HUDEP-2 (cell line): ENCODE measurements around the gene ANG.
A peak's percentile ranks its signal among the peaks of the same experiment; 100 is the strongest.
"Not testable (repeated sequence)": the region's sequence is repeated elsewhere in the genome, so short reads cannot be mapped to it uniquely, and the experiment has no call there.

Experiments used
- DNase-seq, 76 experiments: peaks; one replicate each; lab custom pipeline; 2025; ENCODE audit not compliant: unreplicated experiment in 76 of 76; lab: John Stamatoyannopoulos, UW

ANG gene

DNA sequence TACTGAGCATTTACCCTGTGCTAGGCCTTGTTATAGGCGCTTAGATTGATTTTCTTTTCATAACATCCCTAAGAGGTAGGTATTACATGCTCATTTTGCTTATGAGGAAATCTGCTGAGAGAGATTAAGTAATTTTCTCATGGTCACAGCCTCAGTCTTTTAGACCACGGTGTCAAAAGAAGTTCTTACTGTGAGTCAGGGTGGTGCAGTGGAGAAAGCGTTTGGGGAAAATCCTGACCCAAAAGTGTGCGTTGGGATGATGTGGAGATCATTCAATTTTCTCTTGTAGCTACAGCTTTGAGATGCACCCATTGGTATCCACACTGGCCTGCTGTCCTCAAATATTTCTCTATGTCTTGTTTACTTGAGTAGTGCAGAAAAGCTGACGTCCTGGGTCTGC lies 8.2 kb downstream of the ANG start:
- no peak for DNase-seq

DNA sequence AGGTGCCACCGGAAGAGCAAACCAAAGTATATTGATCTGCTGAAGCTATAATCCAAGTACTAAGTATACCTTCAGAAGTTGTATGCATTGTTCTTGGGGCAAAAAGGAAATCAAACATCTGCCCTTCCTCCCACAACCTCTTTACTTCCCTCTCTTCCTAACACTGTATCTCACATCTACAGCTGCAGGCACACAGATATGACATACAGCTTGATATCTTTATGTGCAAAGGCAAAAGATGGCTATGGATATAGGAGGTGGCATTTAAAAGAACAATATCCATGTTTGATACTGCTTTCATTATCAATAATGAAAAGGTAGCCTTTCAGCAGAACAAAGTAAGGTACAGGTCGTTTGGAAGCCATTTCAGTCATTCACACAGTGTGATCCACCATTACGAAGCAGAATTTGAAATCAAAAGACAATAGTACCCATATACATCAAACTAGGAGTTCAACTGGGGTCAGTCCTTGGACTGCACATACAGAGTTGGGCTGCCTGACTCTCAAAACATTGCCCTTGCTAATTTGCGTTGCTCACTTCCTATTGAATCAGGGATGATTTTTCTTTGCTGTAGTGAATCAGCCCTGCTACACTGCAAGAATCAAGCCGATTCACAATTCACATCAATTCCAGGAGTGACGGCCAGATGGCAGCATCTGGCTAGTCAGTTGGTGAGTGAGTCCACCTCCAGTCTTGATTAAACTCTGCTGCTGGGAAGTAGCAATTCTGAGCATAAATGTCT lies 8.9 kb downstream of the ANG start:
- DNase-seq = peak in 71 of 76 experiments; percentile 6 to 86 (median 64)

DNA sequence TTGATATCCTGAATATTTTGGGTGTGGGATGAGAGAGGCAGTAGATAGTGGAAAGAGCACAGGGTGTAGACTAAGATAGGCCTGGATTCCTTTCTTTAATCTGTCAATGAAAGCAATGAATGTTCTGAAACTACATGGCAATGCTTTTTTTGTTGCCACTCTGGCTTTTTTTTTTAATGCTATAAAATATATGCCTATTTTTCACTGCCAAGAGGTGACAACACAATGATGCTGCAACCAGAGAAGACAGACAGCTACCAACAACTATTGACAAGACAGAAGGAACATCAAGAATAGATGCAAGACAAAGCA lies 9.4 kb downstream of the ANG start:
- no peak for DNase-seq

DNA sequence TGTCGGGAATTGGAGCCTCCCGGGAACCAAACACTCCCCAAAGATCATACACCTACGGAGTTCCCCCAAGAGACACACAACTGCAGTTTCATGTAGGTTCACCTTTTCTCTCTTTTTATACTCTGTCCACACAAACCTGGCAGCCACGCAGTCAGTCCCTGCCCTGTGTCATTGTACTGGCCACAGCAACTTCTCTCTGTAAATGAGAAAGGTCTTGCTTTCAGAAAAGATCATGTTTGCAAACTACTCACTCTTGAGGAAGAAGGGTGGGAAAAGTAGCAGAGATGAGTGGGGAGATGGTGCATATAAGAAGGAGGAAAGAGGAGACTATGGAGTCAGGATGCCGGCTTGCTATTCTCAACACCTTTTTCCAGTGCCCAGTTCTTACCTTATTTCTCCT lies 10.4 kb downstream of the ANG start:
- DNase-seq = no peak

DNA sequence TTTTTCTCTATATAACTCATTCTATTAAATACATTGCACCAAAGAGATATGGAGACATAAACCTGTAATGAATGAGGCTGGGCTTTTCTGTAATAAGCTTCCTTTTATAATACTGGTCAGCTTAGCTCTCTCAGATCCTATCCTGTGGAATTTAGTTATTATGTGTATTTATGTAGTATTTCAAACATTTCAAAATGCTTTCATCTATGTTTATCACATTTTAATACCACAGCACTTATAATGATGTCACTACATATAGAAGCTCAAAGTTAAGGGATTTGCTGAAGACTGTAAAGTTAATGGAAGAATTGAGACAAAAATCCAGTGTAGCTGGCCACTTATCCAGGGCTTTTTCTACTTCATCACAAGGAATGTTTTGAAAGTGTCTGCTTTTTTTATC lies 11.4 kb downstream of the ANG start:
- no peak for DNase-seq

DNA sequence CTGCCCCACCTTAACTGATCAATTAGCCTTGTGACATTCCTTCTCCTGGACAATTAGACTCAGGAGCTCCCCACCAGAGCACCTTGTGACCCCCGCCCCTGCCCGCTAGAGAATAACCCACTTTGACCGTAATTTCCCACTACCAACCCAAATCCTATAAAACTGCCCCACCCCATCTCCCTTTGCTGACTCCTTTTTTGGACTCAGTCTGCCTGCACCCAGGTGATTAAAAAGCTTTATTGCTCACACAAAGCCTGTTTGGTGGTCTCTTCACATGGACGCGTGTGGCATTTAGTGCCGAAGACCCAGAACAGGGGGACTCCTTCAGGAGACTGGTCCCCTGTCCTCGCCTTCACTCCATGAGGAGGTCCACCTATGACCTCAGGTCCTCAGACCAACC lies 12.4 kb downstream of the ANG start:
- not testable (repeated sequence) for DNase-seq

DNA sequence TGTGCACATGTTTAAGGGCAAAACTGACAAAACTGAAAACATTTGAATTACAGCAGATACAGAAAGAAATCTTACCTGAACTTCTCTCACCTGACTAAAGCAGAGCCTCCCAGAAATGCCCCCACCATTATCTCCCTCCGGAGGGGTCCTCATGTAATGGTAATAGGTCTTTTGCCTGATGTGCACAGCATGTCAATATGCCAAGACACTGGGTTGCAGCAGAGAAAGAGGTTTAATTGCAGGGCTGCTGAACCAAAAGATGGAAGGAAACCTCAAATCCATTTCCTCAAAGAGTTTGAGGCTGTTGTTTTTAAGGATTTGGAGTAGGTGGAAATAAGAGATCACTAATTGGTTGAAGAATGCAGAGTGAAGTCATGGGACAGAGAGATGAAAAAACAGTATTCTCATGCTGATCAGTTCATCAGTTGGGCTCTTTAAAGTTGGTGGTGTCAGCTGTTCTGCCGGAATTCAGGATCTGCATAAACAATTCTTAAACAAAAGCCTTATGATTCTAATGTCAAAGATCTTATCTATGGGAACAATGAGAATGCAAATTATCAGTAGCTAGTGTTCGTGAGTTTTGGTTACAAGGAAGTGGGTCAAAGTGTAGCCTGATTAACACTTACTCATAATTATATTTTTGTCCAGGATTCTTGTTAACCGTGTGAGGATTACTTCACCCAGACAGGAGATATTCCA lies 18.2 kb downstream of the ANG start:
- DNase-seq = no peak

DNA sequence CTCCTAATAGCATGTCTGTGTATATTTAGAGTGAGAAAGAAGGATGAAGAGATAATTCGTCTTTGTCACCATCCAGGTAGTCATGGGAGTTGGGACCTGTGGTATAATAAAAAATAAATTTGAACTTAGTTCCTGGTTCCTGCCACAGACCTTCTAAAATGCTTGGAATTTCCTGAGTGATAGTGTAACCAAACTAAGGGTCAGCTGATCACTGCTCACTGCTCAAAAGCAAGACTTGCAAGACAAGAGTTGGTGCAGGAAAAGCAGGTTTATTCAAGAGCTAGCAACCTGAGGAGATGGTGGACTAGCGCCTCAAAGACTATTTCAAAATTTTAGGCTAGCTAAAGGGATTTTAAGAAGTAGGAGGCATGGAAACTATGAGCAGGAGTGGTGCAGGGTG lies 19.1 kb downstream of the ANG start:
- DNase-seq = no peak

DNA sequence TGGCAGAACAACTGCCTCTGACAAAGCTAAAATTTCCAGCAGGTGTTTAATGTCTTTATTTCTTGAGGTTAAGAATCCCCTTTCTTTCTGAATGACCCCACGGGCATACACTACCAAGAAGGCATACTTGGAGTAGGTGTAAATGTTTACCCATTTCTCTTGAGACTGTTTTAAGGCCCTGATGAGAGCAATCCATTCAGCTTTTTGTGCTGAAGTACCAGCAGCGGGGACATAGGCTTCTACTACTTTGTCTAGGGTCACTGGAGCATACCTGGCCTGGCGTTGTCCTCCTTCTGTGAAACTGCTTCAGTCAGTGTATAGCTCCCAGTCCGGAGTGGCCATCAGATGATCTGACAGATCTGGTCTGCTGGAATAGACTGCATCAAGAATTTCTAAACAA lies 22.7 kb downstream of the ANG start:
- peak in 9 of 76 experiments; percentile 15 to 61 (median 33) for DNase-seq

DNA sequence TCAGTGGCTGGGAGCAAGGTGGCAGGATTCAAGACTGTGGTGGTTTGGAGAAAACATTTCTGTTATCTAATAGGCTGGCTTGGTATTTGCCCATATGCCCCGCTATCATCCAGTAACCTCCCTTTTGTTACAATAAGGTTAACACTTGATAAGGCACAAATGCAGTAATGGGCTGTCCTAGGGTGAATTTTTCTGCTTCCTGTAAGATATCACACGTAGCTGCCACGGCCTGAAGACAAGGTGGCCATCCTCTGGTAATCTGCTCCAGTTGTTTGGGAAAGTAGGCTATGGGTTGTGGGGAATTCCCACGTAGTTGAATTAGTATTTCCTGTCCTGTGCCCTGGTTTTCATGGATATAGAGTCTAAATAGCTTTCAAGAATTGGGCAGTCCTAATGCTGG lies 23.1 kb downstream of the ANG start:
- peak in 73 of 76 experiments; percentile 14 to 92 (median 62) for DNase-seq

DNA sequence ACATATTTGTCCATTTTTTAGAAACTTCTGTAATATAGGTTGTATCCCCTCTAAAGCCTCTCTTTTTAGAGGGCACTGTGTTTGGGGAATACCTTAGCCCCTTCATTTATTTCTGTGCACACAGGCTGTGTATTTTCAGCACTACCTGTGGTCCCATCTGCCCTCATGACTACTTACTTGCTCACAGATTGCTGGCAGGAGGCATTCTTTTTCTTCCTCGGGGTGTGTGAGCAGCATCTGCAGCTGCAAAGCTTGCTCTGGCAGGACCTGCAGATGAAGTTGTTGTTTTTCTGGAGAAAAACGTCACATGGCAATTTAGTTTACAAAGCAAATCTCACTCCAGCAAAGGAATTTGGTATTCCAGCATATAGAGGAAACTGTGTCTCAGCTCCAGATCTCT lies 24.3 kb downstream of the ANG start:
- DNase-seq = no peak

DNA sequence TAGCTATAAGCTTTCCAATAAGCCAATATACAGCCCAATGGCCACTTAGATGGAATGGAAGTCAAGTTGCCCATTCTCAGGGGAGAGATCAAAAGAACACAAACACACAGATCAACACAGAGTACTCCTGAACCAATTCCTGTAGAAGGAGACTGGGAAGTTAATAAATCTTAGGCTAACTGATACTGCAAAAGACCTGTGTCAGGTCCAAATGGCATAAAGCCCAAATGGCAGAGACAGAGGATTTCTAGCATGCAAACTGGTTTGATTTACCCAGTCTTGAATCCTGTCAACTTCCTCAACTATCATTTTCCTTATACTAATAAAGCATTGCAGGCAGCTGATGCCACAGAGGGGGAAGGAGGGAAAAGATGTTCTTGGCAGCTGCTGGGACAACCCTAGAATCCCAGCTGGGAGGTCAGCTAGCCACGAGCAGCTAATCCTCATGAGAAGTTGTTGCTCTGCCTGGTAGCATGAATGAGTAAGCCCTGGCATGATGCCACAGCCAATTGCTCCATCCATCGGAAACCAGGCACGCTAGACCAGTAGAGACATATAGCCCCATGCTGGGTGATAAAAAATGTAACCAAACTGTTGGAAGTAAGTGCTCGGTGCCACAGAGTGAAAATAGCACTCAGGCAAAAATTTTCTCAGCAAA lies 26.2 kb downstream of the ANG start:
- peak in 1 of 76 experiments; percentile 1 for DNase-seq

DNA sequence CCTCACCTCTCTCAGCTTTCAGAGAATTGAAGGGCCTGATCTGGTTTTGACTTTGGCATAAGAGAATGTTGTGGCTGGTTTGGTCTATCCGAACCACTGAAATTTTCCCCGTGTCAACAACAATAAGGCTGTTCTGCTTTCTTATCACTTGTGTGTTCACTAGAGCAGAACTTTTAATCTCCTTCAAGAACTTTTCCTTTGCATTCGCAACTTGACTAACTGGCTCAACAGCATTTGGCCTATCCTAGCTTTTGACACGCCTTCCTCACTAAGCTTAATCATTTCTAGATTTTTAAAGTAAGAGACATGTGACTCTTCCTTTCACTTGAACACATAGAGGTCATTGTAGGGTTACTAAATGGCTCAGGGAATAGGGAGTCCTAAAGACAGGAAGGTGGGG lies 31.2 kb downstream of the ANG start:
- peak in 3 of 76 experiments; percentile 1 to 7 (median 4) for DNase-seq

DNA sequence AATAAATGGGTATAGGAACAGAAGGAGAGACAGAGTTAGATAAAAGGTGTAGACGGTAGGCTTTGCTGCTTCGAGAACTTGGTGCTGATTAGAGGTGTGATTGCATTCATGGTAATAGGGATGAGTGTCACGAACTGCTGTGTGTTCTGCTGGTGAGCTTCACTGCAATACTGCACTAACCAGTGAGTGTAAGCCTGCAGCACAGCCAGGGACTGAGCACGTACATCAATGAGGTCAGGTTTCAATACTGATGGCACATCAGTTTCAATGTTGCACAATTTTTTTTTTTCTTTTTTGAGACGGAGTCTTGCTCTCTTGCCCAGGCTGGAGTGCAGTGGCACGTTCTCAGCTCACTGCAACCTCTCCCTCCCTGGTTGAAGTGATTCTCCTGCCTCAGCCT lies 32.2 kb downstream of the ANG start:
- no peak for DNase-seq

DNA sequence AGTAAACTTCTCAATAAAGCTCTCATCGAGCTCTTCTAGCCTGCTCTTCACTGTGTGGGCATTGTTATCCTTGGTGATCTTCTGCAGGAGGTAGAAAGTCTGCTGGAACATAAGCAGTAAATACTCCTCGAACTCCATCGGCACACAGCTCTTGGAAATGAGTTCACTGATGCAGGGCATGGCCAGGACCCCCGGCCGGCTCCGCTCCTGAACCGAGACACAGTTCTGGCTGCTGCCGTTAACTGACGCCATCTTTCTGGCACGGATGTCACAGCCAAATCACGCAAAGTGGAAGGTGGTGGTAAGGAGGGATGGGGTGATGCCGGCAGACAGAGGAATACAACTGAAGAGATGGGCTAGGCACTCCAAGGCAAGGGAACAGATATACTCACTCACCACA lies 33.5 kb downstream of the ANG start:
- no peak for DNase-seq

DNA sequence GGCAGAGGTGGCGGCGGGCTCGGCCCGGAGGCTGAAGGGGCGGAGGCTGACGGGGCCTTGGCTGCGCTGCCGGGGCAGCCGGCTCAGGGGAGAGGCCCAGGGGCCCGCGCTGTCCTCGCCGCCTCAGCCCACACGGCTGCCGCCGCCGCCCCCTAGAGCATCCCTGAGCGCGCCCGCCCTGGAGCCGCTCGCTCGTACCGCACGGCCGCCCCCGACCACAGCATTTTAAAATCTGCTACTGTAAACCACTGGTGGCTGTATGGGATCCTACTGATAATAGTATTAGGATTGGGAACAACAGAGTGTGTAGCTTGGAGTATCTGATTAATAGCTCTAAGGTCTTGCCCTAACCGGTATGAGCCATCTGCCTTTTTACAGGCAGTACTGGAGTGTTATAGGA lies 34.9 kb downstream of the ANG start:
- no peak for DNase-seq

DNA sequence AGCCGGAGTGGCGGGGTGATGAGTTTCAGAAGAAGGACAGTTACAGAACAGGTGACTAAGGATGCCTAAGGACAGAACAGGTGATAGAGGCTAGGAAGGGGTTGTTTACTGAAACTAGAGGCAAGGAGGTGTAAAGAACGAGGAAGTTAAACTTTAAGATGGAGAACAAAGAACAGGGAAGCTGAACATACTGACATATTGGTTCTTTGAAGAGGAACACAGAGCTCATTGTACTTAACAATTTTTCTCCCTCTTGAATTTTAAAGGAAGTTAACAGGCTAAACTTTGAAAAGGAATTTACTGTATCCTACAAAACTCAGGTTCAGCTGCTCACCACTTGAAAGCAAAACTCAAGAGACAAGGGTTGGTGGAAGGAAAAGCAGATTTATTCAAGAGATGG lies 37.6 kb downstream of the ANG start:
- not testable (repeated sequence) for DNase-seq

DNA sequence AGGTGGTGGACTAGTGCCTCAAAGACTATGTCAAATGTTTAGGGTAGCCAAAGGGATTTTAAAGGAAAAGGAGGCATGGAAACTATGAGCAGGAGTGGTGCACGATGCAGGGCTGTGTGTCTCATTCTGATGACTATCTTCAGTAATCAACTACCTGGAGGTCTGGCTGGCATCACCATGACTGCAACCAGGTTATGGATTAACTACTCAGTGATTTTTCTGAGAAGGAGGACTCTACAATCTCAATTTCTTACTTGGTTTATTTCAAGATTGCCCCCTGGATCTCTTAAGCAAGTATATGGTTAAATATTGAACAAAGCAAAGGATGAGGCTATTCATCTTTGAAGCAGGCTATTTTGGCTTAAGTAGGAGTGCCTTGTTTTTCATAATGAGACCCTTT lies 38.0 kb downstream of the ANG start:
- no peak for DNase-seq

DNA sequence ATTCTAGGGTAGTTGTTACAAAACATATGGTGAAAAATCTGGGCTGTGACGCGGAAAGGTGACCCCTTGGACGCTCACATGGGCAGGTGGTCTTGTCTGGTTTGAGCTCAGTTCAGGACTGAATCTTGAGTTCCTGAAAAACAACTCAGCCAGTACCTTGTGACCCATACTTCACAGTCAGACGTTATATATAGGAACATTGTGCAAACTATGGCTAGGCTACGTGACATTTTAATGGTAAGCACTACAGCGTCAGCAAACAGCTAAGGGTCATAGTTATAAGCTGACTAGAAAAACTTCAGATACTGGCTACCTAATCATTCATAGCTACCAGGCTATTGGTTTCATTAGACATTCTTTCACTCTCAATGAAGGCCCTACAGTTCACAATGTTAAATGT lies 42.3 kb downstream of the ANG start:
- no peak for DNase-seq

DNA sequence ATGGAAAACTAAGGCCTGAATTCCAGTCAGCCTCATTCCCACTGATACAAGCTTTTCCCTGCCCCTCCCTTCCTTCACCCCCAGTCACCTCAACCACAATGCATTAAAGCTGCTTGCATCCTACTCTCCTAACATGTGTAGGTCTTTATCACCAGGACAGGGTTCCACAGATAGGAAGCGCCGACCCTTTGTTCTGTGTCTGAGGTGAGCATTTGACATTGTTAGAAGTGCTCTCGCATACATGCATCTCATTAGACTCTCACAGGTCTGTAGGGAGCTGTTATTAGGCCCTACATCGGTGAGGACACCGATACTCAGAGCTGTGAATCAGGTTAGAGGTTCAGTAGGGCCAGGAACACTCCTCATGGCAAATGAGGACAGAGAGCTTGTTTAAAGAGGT lies 43.9 kb downstream of the ANG start:
- DNase-seq = no peak

DNA sequence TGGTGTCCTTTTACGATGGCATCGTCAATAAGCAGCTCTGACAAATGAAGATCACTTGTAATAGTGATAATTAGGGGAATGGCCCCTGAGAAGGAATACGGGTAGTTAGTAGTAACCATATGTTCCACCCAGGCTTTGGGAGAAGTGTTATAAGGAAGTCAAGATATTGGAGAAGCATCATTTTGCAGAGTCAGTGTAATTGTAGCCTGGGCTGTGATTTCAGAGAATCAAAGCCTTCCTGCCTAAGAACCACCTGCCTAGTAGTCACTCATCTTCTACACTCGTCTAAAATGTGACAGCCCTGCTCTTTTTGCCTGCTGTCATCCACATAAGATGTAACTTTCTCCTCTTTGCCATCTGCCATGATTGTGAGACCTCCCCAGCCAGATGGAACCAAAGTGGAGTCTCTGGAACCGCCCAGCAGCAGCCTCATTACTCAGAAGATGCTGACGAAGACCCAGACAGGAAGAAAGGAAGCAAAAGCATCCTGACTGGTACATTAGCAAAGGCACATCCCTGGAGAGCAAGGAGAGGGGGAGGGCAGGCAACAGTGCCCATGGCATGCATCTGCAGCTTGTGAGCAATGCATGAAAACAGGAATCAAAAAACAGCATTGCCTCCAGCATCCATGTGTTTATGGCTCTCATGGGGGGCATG lies 44.5 kb downstream of the ANG start:
- no peak for DNase-seq
